ENCODE results near the gene MYO1C. TPM values are rescaled to one million over a fixed set of nuclear protein-coding genes. Genes with fewer than 3 reads are reported as not detected.

MYO1C gene
- total and polyA plus RNA-seq, 4 donors: 73.4 to 237 (median 89.6) TPM

GRCh38 chr17:1490643-1491442 is 1.6 kb downstream of the MYO1C start:
- H3K9ac ChIP-seq (ENCODE audit: insufficient read depth in 1 of 2, low read length in 2 of 2): peak overlapping the region in 1 of 2 donors; percentile 38
- DNase-seq (peak in 2 of 3 donors; percentile 64 to 75), ATAC-seq (ENCODE audit: insufficient read depth, low FRiP score) (no peak)
- peak overlapping the region; percentile 29 for H3K4me3 ChIP-seq
- 1% methylated on average over 31 to 52 of the region's 52 CpGs for WGBS, 2 donors
- H3K9me3 ChIP-seq (ENCODE audit: control insufficient read depth in 4 of 4, insufficient read depth in 3 of 4, low read length in 3 of 4): no peaks in the 10 kb centered on the region
- H3K27me3 ChIP-seq (ENCODE audit: control insufficient read depth in 3 of 3, insufficient read depth in 3 of 3, low read length in 2 of 3): no peaks in the 10 kb centered on the region
- no peak for TF ChIP-seq CTCF (IDR thresholded peaks at IDR 0.05; ENCODE audit: control extremely low read depth, extremely low read depth)
- H3K36me3 ChIP-seq (ENCODE audit: control insufficient read depth in 4 of 4, insufficient read depth in 4 of 4, low read length in 4 of 4): peaks cover 0 to 15% (median 0%) of the 10 kb centered on the region in 4 donors
- H3K4me1 ChIP-seq (ENCODE audit: control insufficient read depth in 5 of 5, insufficient read depth in 5 of 5, low read length in 5 of 5): peaks cover 4 to 40% (median 12%) of the 10 kb centered on the region in 5 donors
- peak overlapping the region; percentile 71 to 92 for H3K27ac ChIP-seq (ENCODE audit: low read depth in 1 of 2, low read length in 1 of 2)

- no peak for TF ChIP-seq CTCF (IDR thresholded peaks at IDR 0.05; ENCODE audit: control extremely low read depth, extremely low read depth)
- peak overlapping the region; percentile 21 for H3K4me3 ChIP-seq
- H3K27me3 ChIP-seq (ENCODE audit: control insufficient read depth in 3 of 3, insufficient read depth in 3 of 3, low read length in 2 of 3): no peaks in the 10 kb centered on the region
- peak overlapping the region in 1 of 2 donors; percentile 65 for H3K9ac ChIP-seq (ENCODE audit: insufficient read depth in 1 of 2, low read length in 2 of 2)
- ATAC-seq (ENCODE audit: insufficient read depth, low FRiP score) (no peak), DNase-seq (peak in 1 of 3 donors; percentile 22)
- peak overlapping the region; percentile 92 to 94 for H3K27ac ChIP-seq (ENCODE audit: low read depth in 1 of 2, low read length in 1 of 2)
- H3K36me3 ChIP-seq (ENCODE audit: control insufficient read depth in 4 of 4, insufficient read depth in 4 of 4, low read length in 4 of 4): no peaks in the 10 kb centered on the region
- peaks cover 3 to 34% (median 9%) of the 10 kb centered on the region in 5 donors for H3K4me1 ChIP-seq (ENCODE audit: control insufficient read depth in 5 of 5, insufficient read depth in 5 of 5, low read length in 5 of 5)
- no peaks in the 10 kb centered on the region for H3K9me3 ChIP-seq (ENCODE audit: control insufficient read depth in 4 of 4, insufficient read depth in 3 of 4, low read length in 3 of 4)
- WGBS, 2 donors: 62 to 82% methylated on average over 7 of the region's 7 CpGs
Measured at GRCh38 chr17:1488826-1489270, 3.6 kb downstream of the MYO1C start.

GRCh38 chr17:1487939-1488825 is 4.3 kb downstream of the MYO1C start:
- no peak for TF ChIP-seq CTCF (IDR thresholded peaks at IDR 0.05; ENCODE audit: control extremely low read depth, extremely low read depth)
- H3K27me3 ChIP-seq (ENCODE audit: control insufficient read depth in 3 of 3, insufficient read depth in 3 of 3, low read length in 2 of 3): no peaks in the 10 kb centered on the region
- H3K36me3 ChIP-seq (ENCODE audit: control insufficient read depth in 4 of 4, insufficient read depth in 4 of 4, low read length in 4 of 4): peaks cover 0 to under 1% (median 0%) of the 10 kb centered on the region in 4 donors
- H3K4me1 ChIP-seq (ENCODE audit: control insufficient read depth in 5 of 5, insufficient read depth in 5 of 5, low read length in 5 of 5): peaks cover 3 to 34% (median 7%) of the 10 kb centered on the region in 5 donors
- DNase-seq (peak; percentile 91 to 93 (median 91)), ATAC-seq (ENCODE audit: insufficient read depth, low FRiP score) (peak; percentile 71)
- H3K9me3 ChIP-seq (ENCODE audit: control insufficient read depth in 4 of 4, insufficient read depth in 3 of 4, low read length in 3 of 4): no peaks in the 10 kb centered on the region
- peak overlapping the region; percentile 92 to 94 for H3K27ac ChIP-seq (ENCODE audit: low read depth in 1 of 2, low read length in 1 of 2)
- peak overlapping the region in 1 of 2 donors; percentile 81 for H3K9ac ChIP-seq (ENCODE audit: insufficient read depth in 1 of 2, low read length in 2 of 2)
- peak overlapping the region; percentile 21 for H3K4me3 ChIP-seq
- 2 to 4% methylated on average over 46 to 72 of the region's 72 CpGs for WGBS, 2 donors

Measured in lung (tissue), 12 donors.